GM21360 (cell line): ENCODE results near the gene SREK1.

ENCODE experiments used
- ATAC-seq: cut with Tn5 transposase; IDR thresholded peaks from one replicate; pipeline ENCODE4 v1.9.1; 2021; ENCODE audit warnings: mild to moderate bottlenecking, moderate library complexity; ENCODE audit not compliant: unreplicated experiment

SREK1 gene

GRCh38 chr5:66161356-66161755 lies 17.3 kb downstream of the SREK1 start:
- ATAC-seq, result no peak

- no peak for ATAC-seq
These were observed 20.1 kb downstream of the SREK1 start for GRCh38 chr5:66164044-66164790.

- no peak for ATAC-seq
These were observed 24.1 kb downstream of the SREK1 start for GRCh38 chr5:66168226-66168625.

GRCh38 chr5:66169534-66169933 lies 25.4 kb downstream of the SREK1 start:
- ATAC-seq, result no peak

- no peak for ATAC-seq
These were observed 26.3 kb downstream of the SREK1 start for GRCh38 chr5:66170195-66170919.

- ATAC-seq, result no peak
These were observed 27.5 kb downstream of the SREK1 start for GRCh38 chr5:66171349-66172344.

- no peak for ATAC-seq
These were observed 30.2 kb downstream of the SREK1 start for GRCh38 chr5:66174338-66174737.

GRCh38 chr5:66178799-66179198 lies 34.7 kb downstream of the SREK1 start:
- no peak for ATAC-seq

- no peak for ATAC-seq
These were observed 35.4 kb downstream of the SREK1 start for GRCh38 chr5:66179297-66180051.

- ATAC-seq, result no peak
These were observed 36.4 kb downstream of the SREK1 start for GRCh38 chr5:66180282-66181155.

- no peak for ATAC-seq
These were observed 42.0 kb downstream of the SREK1 start for GRCh38 chr5:66186108-66186507.

- ATAC-seq, result no peak
These were observed 49.3 kb downstream of the SREK1 start for GRCh38 chr5:66193419-66193818.

GRCh38 chr5:66197764-66198405 lies 53.8 kb downstream of the SREK1 start:
- no peak for ATAC-seq

GRCh38 chr5:66198837-66199236 lies 54.7 kb downstream of the SREK1 start:
- ATAC-seq, result no peak

- no peak for ATAC-seq
These were observed 59.4 kb downstream of the SREK1 start for GRCh38 chr5:66203531-66203930.

GRCh38 chr5:66206465-66206864 lies 62.4 kb downstream of the SREK1 start:
- ATAC-seq, result no peak

GRCh38 chr5:66207800-66208561 lies 63.9 kb downstream of the SREK1 start:
- ATAC-seq, result no peak

GRCh38 chr5:66209350-66209749 lies 65.2 kb downstream of the SREK1 start:
- no peak for ATAC-seq
